Stomach (tissue), 4 donors: Measurements from ENCODE around the gene VDAC1.
"Not testable (repeated sequence)": the region's sequence is repeated elsewhere in the genome, so short reads cannot be mapped to it uniquely, and the experiment has no call there.

Source experiments
- POLR2A ChIP-seq, 4 donors: fragments of 450-650 bp; IDR thresholded peaks; one replicate each; pipeline ENCODE4 v1.6.1; 2016; ENCODE audit warnings: antibody characterized with exemption in 4 of 4, control low read depth in 2 of 4, mild to moderate bottlenecking in 1 of 4, moderate library complexity in 1 of 4
- TF ChIP-seq, protein P1 (sequence below), 7 experiments: fragments of 450-650 bp in 4 of 7; fragments of 200-600 bp in 3 of 7; sonication (generic) in 3 of 7; IDR thresholded peaks; one replicate each; pipeline ENCODE4 v1.5.1; 2016 to 2019; ENCODE audit warnings: antibody characterized with exemption in 7 of 7, control low read depth in 2 of 7, mild to moderate bottlenecking in 1 of 7

DNA sequence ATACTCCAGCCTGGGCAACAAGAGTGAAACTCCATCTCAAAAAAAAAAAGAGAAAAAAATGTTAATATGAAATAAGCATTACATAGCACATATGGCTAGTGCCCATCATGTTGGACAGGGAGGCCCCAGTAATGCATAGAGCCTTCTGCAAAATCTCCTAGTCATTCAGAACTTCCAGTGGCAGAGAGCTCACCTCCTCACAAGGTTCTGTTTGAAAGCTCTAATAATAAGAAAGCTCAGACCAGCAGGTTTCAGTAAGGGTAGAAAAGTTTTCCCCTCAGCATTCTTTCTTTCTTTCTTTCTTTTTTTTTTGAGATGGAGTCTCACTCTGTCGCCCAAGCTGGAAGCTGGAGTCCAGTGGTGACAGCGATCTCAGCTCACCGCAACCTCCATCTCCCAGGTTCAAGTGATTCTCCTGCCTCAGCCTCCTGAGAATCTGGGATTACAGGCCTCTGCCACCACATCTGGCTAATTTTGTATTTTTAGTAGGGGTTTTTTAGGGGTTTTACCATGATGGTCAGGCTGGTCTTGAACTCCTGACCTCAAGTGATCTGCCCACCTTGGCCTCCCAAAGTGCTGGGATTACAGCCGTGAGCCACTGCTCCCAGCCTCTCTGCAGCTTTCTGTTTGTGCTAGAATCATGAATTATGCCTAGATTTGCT lies 25.7 kb upstream of the VDAC1 start:
- not testable (repeated sequence) for TF ChIP-seq POLR2A (IDR thresholded peaks at IDR 0.05)
- TF ChIP-seq, protein P1, sequence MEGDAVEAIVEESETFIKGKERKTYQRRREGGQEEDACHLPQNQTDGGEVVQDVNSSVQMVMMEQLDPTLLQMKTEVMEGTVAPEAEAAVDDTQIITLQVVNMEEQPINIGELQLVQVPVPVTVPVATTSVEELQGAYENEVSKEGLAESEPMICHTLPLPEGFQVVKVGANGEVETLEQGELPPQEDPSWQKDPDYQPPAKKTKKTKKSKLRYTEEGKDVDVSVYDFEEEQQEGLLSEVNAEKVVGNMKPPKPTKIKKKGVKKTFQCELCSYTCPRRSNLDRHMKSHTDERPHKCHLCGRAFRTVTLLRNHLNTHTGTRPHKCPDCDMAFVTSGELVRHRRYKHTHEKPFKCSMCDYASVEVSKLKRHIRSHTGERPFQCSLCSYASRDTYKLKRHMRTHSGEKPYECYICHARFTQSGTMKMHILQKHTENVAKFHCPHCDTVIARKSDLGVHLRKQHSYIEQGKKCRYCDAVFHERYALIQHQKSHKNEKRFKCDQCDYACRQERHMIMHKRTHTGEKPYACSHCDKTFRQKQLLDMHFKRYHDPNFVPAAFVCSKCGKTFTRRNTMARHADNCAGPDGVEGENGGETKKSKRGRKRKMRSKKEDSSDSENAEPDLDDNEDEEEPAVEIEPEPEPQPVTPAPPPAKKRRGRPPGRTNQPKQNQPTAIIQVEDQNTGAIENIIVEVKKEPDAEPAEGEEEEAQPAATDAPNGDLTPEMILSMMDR (IDR thresholded peaks at IDR 0.05): not testable (repeated sequence)
